KOPT-K1 (cell line): ENCODE measurements around the gene ASF1B.
"Not testable (repeated sequence)": the region's sequence is repeated elsewhere in the genome, so short reads cannot be mapped to it uniquely, and the experiment has no call there.

ENCODE experiments used
- H3K27ac ChIP-seq: fragments of 200-600 bp; sonication (generic); 2 replicates; pipeline ENCODE4 v1.5.1; 2016; ENCODE audit warnings: antibody characterized with exemption, mild to moderate bottlenecking, low read depth, low read length; ENCODE audit not compliant: poor library complexity, severe bottlenecking
- H3K36me3 ChIP-seq: fragments of 200-600 bp; sonication (generic); 2 replicates; pipeline ENCODE4 v1.5.1; 2017; ENCODE audit warnings: antibody characterized with exemption, mild to moderate bottlenecking, low read length, moderate library complexity; ENCODE audit not compliant: insufficient read depth
- H3K9me3 ChIP-seq: fragments of 200-600 bp; sonication (generic); 2 replicates; pipeline ENCODE4 v1.5.1; 2017; ENCODE audit warnings: antibody characterized with exemption, low read length, mild to moderate bottlenecking; ENCODE audit not compliant: insufficient read depth, poor library complexity, severe bottlenecking

The ASF1B gene

GRCh38 chr19:14150041-14150769 is 13.8 kb upstream of the ASF1B start:
- no peaks in the 10 kb centered on the region for H3K36me3 ChIP-seq
- H3K9me3 ChIP-seq, result no peaks in the 10 kb centered on the region
- H3K27ac ChIP-seq, result peak overlapping the region; percentile 59

- Histone ChIP-seq H3K27ac (peak overlapping the region; percentile 59), H3K36me3 (no peaks in the 10 kb centered on the region), H3K9me3 (no peaks in the 10 kb centered on the region)
Observed at GRCh38 chr19:14149509-14149994, 13.2 kb upstream of the ASF1B start.

- H3K27ac ChIP-seq, result peak overlapping the region; percentile 59
- H3K9me3 ChIP-seq, result no peaks in the 10 kb centered on the region
- no peaks in the 10 kb centered on the region for H3K36me3 ChIP-seq
Observed at GRCh38 chr19:14148751-14149410, 12.5 kb upstream of the ASF1B start.

DNA sequence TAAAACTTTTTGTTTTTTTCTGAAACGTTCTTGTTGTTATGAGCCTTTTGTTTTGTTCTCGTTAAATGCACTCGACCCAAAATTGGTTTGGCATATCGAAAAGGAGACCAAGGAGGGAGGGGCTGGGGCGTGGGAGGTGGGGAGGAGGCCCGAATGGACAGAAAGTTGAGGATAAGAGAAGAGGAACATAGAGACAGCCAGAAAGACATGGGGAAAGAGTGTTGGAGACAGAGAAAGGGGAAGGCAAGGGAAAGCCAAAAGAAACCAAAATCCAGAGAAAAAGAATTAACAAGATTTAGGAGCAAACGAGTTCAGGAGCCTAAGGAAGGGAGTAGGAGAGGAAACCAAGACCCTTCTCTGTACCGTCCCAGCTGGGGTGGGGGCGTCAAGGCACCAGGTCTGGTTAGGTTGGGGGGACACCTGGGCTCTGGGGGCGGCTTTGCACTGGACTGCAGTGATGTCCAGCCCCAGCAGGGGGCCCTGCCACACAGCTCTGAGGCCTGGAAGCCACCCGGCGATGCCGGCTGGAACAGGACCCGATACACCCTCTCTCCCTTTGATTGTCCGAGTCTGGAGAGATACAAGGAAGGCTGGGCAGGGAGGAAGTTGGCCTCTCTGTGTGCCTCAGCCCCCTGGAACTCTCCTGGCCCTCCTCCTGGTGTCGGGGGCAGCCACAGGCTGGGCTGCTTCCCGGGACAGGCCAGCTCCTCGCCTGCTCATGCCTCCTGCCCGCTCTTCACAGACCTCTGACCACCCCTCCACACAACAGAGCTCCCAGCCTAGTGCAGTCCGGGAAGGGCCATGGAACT is 11.6 kb upstream of the ASF1B start:
- Histone ChIP-seq H3K27ac (no peak overlapping the region), H3K9me3 (no peaks in the 10 kb centered on the region), H3K36me3 (no peaks in the 10 kb centered on the region)

DNA sequence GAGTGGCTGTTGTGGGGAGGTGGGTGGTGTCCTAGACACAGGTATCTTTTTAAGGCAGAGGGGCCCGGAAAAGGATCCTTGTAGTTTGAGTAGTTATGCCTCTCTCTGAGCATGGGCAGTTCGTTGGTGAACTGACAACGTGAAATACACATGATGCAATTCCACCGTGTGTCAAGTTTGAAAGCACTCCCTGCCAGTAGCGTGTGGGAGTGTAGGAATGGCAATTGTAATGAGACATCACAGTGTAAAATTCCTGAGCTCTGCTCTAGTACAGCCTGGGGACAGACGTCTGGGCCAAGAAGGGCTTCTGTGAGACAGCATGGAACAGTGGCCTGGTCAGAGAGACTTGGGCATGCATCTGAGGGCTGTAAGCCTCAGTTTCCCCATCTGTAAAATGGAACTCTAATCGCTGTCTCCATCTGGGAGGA is 10.4 kb upstream of the ASF1B start:
- Histone ChIP-seq H3K36me3 (no peaks in the 10 kb centered on the region), H3K27ac (no peak overlapping the region), H3K9me3 (no peaks in the 10 kb centered on the region)

DNA sequence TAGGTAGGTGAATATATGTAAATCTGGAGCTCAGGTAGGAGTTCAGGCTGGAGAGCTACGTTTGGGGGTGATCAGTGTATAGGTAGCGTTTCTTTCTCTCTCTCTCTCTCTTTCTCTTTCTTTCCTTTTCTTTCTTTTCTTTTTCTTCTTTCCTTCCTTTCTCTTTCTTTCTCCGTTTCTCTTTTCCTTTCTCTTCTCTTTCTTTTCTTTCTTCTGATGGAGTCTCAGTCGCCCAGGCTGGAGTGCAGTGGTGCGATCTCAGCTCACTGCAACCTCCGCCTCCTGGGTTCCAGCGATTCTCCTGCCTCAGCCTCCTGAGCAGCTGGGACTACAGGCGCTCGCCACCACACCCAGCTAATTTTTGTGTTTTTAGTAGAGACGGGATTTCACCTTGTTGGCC is 9.8 kb upstream of the ASF1B start:
- H3K27ac ChIP-seq, H3K9me3 ChIP-seq, H3K36me3 ChIP-seq: not testable (repeated sequence)

DNA sequence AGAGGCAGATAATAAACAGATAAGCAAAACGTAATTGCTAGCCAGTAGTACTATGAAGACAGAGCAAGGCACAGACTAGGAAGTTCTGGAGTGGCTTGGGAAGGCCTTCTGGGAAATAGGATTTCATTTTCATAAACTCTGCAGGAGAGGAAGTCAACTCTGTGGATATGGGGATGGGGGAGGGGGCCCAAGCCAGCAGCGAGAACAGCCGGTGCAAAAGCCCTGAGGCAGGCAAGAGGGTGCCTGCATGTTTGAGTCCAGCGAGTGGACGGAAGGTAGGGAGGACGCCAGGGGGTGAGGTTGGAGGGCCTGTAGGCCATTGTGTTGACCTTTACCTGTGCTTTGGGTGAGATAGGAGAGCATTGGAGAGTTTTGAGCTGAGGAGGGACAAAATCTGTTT is 9.0 kb upstream of the ASF1B start:
- H3K27ac ChIP-seq, result no peak overlapping the region

GRCh38 chr19:14142262-14143190 is 6.1 kb upstream of the ASF1B start:
- Histone ChIP-seq H3K36me3 (peaks cover 3% of the 10 kb centered on the region; the same call in 1 of the 2 replicates), H3K9me3 (no peaks in the 10 kb centered on the region)

More for the DNA sequence above, 9.0 kb upstream of the ASF1B start:
- Histone ChIP-seq H3K9me3 (no peaks in the 10 kb centered on the region), H3K36me3 (no peaks in the 10 kb centered on the region)

DNA sequence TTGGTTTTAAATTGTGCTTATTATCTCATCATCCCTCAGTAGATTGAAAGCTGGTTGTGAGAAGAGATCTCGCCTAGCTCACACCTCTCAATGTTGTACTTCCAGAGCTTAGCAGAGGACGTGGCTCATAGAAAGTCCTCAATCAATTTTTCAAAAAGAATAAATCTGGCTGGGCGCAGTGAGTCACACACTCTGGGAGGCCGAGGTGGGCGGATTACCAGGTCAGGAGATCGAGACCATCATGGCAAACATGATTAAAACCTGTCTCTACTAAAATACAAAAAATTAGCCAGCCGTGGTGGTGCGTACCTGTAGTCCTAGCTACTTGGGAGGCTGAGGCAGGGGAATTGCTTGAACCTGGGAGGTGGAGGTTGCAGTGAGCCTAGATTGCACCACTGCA is 4.7 kb upstream of the ASF1B start:
- Histone ChIP-seq H3K9me3 (no peaks in the 10 kb centered on the region), H3K36me3 (peaks cover 3% of the 10 kb centered on the region; the same call in 1 of the 2 replicates), H3K27ac (no peak overlapping the region)

More at GRCh38 chr19:14142262-14143190, 6.1 kb upstream of the ASF1B start:
- H3K27ac ChIP-seq, result no peak overlapping the region

DNA sequence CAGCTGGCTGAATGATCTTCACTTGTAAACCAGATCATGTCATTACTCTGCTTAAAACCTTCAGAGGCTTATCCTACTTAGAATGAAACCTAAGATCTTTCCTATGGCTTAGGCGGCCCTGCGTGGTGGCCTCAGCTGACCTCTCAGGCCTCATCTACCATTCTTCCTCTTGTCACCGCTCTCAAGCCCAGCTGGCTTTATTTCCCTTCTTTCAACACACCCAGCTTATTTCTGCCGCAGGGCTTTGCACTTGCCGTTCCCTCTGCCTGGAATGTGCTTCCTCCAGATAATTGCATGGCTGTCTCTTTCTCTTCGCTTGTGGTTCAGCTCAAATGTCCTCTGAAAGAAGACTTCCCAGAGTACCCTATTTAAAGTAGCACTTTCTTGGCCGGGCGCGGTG is 3.6 kb upstream of the ASF1B start:
- Histone ChIP-seq H3K36me3 (peaks cover 3% of the 10 kb centered on the region; the same call in 1 of the 2 replicates), H3K27ac (no peak overlapping the region)

GRCh38 chr19:14138576-14139265 is 2.3 kb upstream of the ASF1B start:
- Histone ChIP-seq H3K27ac (no peak overlapping the region), H3K36me3 (peaks cover 12% of the 10 kb centered on the region), H3K9me3 (no peaks in the 10 kb centered on the region)

More for the DNA sequence above, 3.6 kb upstream of the ASF1B start:
- H3K9me3 ChIP-seq, result no peaks in the 10 kb centered on the region

- Histone ChIP-seq H3K9me3 (no peaks in the 10 kb centered on the region), H3K27ac (peak overlapping the region; percentile 85)
Observed at GRCh38 chr19:14135985-14136508, 342 bp downstream of the ASF1B start.

DNA sequence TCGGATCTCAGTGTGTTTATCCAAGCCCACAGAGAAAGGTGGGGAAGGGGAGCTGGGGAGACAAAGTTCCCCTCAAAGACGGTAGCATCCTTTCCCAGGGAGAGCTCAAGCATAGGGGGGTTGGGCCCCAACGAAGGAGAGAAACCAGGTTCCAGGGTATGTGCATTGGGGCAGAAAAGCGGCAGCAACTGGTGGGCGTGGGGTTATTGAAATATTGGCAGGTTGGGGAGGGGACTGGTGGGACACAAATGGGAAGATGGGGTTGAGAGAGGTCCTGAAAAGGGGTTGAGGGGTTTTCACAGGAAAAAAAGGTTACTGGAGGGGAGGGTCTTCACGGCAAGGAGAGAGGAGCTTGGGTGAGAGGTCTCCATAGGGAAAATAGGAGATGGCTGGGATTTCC is 1.0 kb downstream of the ASF1B start:
- H3K36me3 ChIP-seq, result peaks cover 32% of the 10 kb centered on the region
- H3K9me3 ChIP-seq, result no peaks in the 10 kb centered on the region
- peak overlapping the region; percentile 85 for H3K27ac ChIP-seq

More at GRCh38 chr19:14135985-14136508, 342 bp downstream of the ASF1B start:
- H3K36me3 ChIP-seq, result peaks cover 32% of the 10 kb centered on the region
